Esophagus (tissue), 2 donors: ENCODE results near the gene RHCG. TPM values are rescaled to one million over a fixed set of nuclear protein-coding genes. Genes with fewer than 3 reads are reported as not detected.

Experiments used
- H3K27ac ChIP-seq, 2 donors: one replicate each; pipeline ENCODE4 v1.5.1; 2013; ENCODE audit warnings: low read depth in 2 of 2, mild to moderate bottlenecking in 2 of 2, inconsistent platforms in 1 of 2, low read length in 1 of 2, moderate library complexity in 1 of 2
- H3K27me3 ChIP-seq, 2 donors: one replicate each; pipeline ENCODE4 v1.6.1; 2013; ENCODE audit warnings: low read length in 2 of 2, control low read depth in 1 of 2, mild to moderate bottlenecking in 1 of 2; ENCODE audit not compliant: insufficient read depth in 2 of 2, control insufficient read depth in 1 of 2
- H3K36me3 ChIP-seq, 2 donors: one replicate each; pipeline ENCODE4 v1.6.1; 2013; ENCODE audit warnings: low read length in 1 of 2; ENCODE audit not compliant: control insufficient read depth in 2 of 2, insufficient read depth in 2 of 2
- H3K4me1 ChIP-seq, 2 donors: one replicate each; pipeline ENCODE4 v1.6.1; 2013; ENCODE audit warnings: low read length in 1 of 2; ENCODE audit not compliant: control insufficient read depth in 2 of 2, insufficient read depth in 2 of 2
- H3K4me3 ChIP-seq, 2 donors: one replicate each; pipeline ENCODE4 v1.5.1; 2013; ENCODE audit warnings: low read length in 2 of 2, mild to moderate bottlenecking in 2 of 2, low read depth in 1 of 2, moderate library complexity in 1 of 2
- H3K9me3 ChIP-seq, 2 donors: one replicate each; pipeline ENCODE4 v1.6.1; 2013; ENCODE audit warnings: mild to moderate bottlenecking in 2 of 2, low read depth in 1 of 2, low read length in 1 of 2, moderate library complexity in 1 of 2; ENCODE audit not compliant: control insufficient read depth in 2 of 2, insufficient read depth in 1 of 2
- WGBS, 2 donors: extraction: QIAGEN DNeasy Blood & Tissue Kit; methylation state at CpG; one replicate each; pipeline ENCODE4 v1.1.7; 2013; 5-methylcytosine and 5-hydroxymethylcytosine counted together
- polyA plus RNA-seq, 2 donors: library from polyadenylated mRNA; stranded (reverse); fragments of 200-250 nt; gene quantifications; one replicate each; pipeline ENCODE4 v1.2.3, GENCODE V29; 2013
- donor health status: healthy with polysubstance abuse.
- donor health status: Bipolar disorder and iron deficiency.

Gene RHCG
- polyA plus RNA-seq, 2 donors, result 3,283 to 3,991 TPM

GRCh38 chr15:89486726-89487050 lies 9.7 kb downstream of the RHCG start:
- Histone ChIP-seq H3K4me1 (peaks cover 0 to 6% of the 10 kb centered on the region in 2 donors), H3K27ac (peak overlapping the region in 1 of 2 donors; percentile 71), H3K36me3 (peaks cover 0 to 38% of the 10 kb centered on the region in 2 donors), H3K27me3 (no peaks in the 10 kb centered on the region), H3K4me3 (no peak overlapping the region), H3K9me3 (peaks cover 0 to 2% of the 10 kb centered on the region in 2 donors)
- WGBS, 2 donors, result 12 to 15% methylated on average over 19 to 24 of the region's 24 CpGs

- WGBS, 2 donors, result 81 to 84% methylated on average over 6 of the region's 6 CpGs
- Histone ChIP-seq H3K4me1 (peaks cover 0 to 7% of the 10 kb centered on the region in 2 donors), H3K27ac (peak overlapping the region in 1 of 2 donors; percentile 6), H3K27me3 (no peaks in the 10 kb centered on the region), H3K9me3 (peaks cover 0 to 2% of the 10 kb centered on the region in 2 donors), H3K4me3 (no peak overlapping the region), H3K36me3 (peaks cover 0 to 50% of the 10 kb centered on the region in 2 donors)
Measured at GRCh38 chr15:89483079-89483478, 13.3 kb downstream of the RHCG start.

DNA sequence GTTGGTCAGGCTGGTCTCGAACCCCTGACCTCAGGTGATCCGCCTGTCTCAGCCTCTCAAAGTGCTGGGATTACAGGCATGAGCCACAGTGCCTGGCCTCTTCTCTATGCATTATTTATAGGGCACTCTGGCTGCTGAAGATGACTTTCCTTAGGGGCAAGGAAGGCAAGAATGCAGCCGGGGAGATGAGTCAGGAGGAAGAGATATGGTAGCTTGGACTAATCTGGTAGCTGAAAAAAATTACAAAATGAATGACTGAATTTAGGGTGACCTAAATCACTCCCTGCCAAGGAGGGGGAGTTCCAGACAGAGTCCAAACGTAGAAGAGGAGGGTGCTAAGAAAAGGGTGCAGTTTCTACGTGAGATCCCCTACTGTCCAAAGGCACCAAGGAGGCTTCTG lies 14.2 kb downstream of the RHCG start:
- Histone ChIP-seq H3K9me3 (no peaks in the 10 kb centered on the region), H3K36me3 (peaks cover 0 to 54% of the 10 kb centered on the region in 2 donors), H3K27me3 (no peaks in the 10 kb centered on the region), H3K27ac (peak overlapping the region in 1 of 2 donors; percentile 57), H3K4me1 (peaks cover 0 to 7% of the 10 kb centered on the region in 2 donors), H3K4me3 (no peak overlapping the region)
- 71 to 75% methylated on average over 5 of the region's 5 CpGs for whole genome bisulfite sequencing, 2 donors

- Histone ChIP-seq H3K9me3 (no peaks in the 10 kb centered on the region), H3K27ac (peak overlapping the region in 1 of 2 donors; percentile 14), H3K4me3 (no peak overlapping the region), H3K27me3 (no peaks in the 10 kb centered on the region), H3K36me3 (peaks cover 0 to 56% of the 10 kb centered on the region in 2 donors), H3K4me1 (peaks cover 0 to 2% of the 10 kb centered on the region in 2 donors)
- WGBS, 2 donors, result 90 to 93% methylated on average over 3 of the region's 3 CpGs
Measured at GRCh38 chr15:89480505-89480904, 15.9 kb downstream of the RHCG start.

- 77 to 78% methylated on average over 7 of the region's 7 CpGs for WGBS, 2 donors
- Histone ChIP-seq H3K4me3 (no peak overlapping the region), H3K9me3 (peaks cover 0 to 2% of the 10 kb centered on the region in 2 donors), H3K27me3 (no peaks in the 10 kb centered on the region), H3K27ac (no peak overlapping the region), H3K4me1 (peaks cover 0 to 2% of the 10 kb centered on the region in 2 donors), H3K36me3 (peaks cover 0 to 59% of the 10 kb centered on the region in 2 donors)
Measured at GRCh38 chr15:89479173-89479572, 17.2 kb downstream of the RHCG start.

DNA sequence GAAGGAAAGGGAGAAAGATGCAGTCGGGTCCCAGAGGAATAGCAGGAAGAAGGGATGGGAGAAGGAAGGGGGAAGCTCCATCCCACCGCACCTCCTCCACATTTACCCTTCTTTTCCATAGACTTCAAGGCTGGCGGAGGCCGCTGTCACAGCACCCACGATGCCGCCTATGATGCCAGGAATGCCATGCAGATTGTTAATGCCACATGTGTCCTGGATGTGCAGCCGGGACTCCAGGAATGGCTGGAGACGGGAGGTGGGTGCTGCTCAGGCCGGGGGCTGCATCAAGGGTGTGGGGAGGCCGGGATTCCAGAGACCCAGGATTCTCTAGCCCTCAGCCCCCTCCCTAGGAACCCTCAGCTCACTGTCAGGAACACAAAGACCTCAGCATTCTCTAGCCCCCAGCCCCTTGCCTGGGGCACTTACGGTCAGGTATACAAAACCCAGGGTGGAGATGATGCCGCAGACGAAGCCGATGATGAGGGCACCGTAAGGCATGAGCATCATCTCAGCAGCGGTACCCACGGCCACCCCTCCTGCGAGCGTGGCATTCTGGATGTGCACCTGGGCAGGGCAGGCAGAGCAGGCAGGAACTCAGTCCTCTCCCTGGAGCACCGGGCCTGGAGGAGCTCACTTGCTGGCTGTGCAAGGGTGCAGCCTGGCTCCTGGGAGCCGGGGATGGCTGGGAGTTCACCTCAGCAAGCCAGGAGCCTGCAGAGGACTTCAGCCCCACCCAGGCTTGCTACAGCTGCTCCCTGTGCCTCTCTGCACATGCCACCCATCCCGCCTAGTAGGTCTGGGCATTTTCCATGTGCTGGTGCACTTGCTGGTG lies 18.8 kb downstream of the RHCG start:
- 82% methylated on average over 22 of the region's 22 CpGs for WGBS, 2 donors
- Histone ChIP-seq H3K4me3 (no peak overlapping the region), H3K36me3 (peaks cover 0 to 53% of the 10 kb centered on the region in 2 donors), H3K9me3 (peaks cover 0 to 2% of the 10 kb centered on the region in 2 donors), H3K27me3 (no peaks in the 10 kb centered on the region), H3K27ac (peak overlapping the region in 1 of 2 donors; percentile 28), H3K4me1 (peaks cover 0 to 2% of the 10 kb centered on the region in 2 donors)

GRCh38 chr15:89475661-89476060 lies 20.7 kb downstream of the RHCG start:
- Histone ChIP-seq H3K4me1 (peaks cover 0 to 2% of the 10 kb centered on the region in 2 donors), H3K27ac (peak overlapping the region in 1 of 2 donors; percentile 28), H3K27me3 (no peaks in the 10 kb centered on the region), H3K9me3 (peaks cover 0 to 2% of the 10 kb centered on the region in 2 donors), H3K36me3 (peaks cover 0 to 59% of the 10 kb centered on the region in 2 donors), H3K4me3 (no peak overlapping the region)
- 44 to 49% methylated on average over 6 of the region's 6 CpGs for WGBS, 2 donors

DNA sequence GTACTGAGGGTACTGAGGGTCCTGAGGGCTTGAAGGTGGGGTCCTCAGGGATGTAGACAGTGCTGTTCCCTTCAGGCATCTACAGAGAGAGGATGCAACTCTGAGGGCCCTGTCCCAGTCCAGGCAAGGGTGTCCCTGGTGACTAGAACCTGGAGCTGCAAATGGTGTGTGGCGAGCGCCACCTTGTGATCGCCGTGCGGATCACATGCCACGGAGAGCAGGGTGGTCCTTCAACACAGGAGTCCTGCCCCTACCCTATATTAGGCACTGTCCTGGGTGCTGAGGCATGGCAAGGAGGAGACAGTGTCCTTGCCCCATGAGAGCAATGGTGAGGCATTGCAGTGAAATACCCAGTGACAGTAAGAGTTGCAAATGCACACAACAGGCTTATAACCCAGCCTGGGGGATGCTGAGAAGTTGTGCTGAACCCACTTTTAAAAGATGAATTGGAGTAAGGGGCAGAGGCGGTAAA lies 23.6 kb downstream of the RHCG start:
- H3K27me3 ChIP-seq, result no peaks in the 10 kb centered on the region
- peaks cover 0 to 39% of the 10 kb centered on the region in 2 donors for H3K36me3 ChIP-seq
- H3K27ac ChIP-seq, result peak overlapping the region in 1 of 2 donors; percentile 17
- 7 to 9% methylated on average over 7 of the region's 7 CpGs for WGBS, 2 donors
- H3K4me1 ChIP-seq, result no peaks in the 10 kb centered on the region
- no peak overlapping the region for H3K4me3 ChIP-seq
- peaks cover 0 to 2% of the 10 kb centered on the region in 2 donors for H3K9me3 ChIP-seq

DNA sequence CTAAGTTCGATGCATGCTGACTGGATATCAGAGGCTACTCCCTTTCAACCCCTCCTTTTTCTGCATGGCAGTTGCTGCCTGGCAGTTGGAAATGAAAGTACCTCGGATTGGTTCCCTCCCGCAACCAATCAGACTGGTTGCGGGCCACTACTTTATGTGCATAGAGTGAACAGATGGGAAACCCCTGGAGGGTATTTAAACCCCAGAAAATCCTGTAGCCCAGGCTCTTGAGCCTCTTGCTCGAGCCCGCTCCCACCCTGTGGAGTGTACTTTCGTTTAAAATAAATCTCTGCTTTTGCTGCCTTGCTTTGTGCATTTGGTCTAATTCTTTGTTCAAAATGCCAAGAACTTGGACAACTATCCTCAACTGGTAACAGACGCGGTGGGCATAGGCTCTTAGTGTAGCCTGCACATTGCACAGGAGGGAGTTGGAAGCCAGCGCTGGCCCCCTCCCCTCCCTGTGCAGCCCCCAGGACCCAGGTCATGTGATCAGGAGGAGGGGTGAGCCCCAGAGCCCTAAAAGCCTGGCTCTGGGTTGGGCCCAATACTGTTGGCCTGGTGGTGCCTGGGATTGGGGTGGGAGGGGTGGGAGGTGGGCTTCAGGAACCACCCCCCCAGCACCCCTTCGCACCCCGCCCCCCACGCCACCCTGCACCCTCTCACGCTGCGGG lies 26.8 kb downstream of the RHCG start:
- no peaks in the 10 kb centered on the region for H3K27me3 ChIP-seq
- no peaks in the 10 kb centered on the region for H3K9me3 ChIP-seq
- H3K36me3 ChIP-seq, result peaks cover 0 to 22% of the 10 kb centered on the region in 2 donors
- no peaks in the 10 kb centered on the region for H3K4me1 ChIP-seq
- peak overlapping the region in 1 of 2 donors; percentile 67 for H3K27ac ChIP-seq
- H3K4me3 ChIP-seq, result no peak overlapping the region
- 53 to 69% methylated on average over 10 to 15 of the region's 15 CpGs for WGBS, 2 donors
